Right hindlimb (tissue), 1 donor: ENCODE measurements around the gene TMEM204.

Experiments used
- DNase-seq: peaks from one replicate; pipeline ENCODE4 v3.0.0-alpha.2; 2018

TMEM204 gene

GRCh38 chr16:1533443-1533951 is at the start of gene TMEM204:
TSS of gene TMEM204 (plus strand) at chr16:1533666. CDS start at chr16:1534276, 610 bp downstream.
- peak; percentile 88 for DNase-seq

- no peak for DNase-seq
Measured at GRCh38 chr16:1485847-1486496, 47.5 kb upstream of the TMEM204 start.

GRCh38 chr16:1486551-1487390 is 46.7 kb upstream of the TMEM204 start:
- no peak for DNase-seq

GRCh38 chr16:1487395-1488053 is 45.9 kb upstream of the TMEM204 start:
- DNase-seq: no peak

GRCh38 chr16:1488054-1488601 is 45.3 kb upstream of the TMEM204 start:
- no peak for DNase-seq

- no peak for DNase-seq
Measured at GRCh38 chr16:1488619-1489018, 44.8 kb upstream of the TMEM204 start, which contains the start of gene PTX4. TSS of gene PTX4 (minus strand) at chr16:1488944. CDS start at chr16:1488909, 35 bp downstream.

GRCh38 chr16:1489077-1489476 is 44.4 kb upstream of the TMEM204 start:
- no peak for DNase-seq

- DNase-seq: no peak
Measured at GRCh38 chr16:1491327-1491726, 42.1 kb upstream of the TMEM204 start.

- no peak for DNase-seq
Measured at GRCh38 chr16:1492082-1492922, 41.2 kb upstream of the TMEM204 start.

- DNase-seq: peak; percentile 89
Measured at GRCh38 chr16:1492923-1493745, 40.3 kb upstream of the TMEM204 start, which contains the start of gene TELO2. TSS of gene TELO2 (plus strand) at chr16:1493360. CDS start at chr16:1494282, 922 bp downstream.

GRCh38 chr16:1493746-1494094 is 39.7 kb upstream of the TMEM204 start:
- no peak for DNase-seq

- no peak for DNase-seq
Measured at GRCh38 chr16:1494129-1494640, 39.3 kb upstream of the TMEM204 start.

- peak; percentile 69 for DNase-seq
Measured at GRCh38 chr16:1494711-1495110, 38.8 kb upstream of the TMEM204 start.

GRCh38 chr16:1495211-1495888 is 38.1 kb upstream of the TMEM204 start:
- no peak for DNase-seq

- DNase-seq: no peak
Measured at GRCh38 chr16:1495889-1496262, 37.6 kb upstream of the TMEM204 start.

GRCh38 chr16:1496464-1496863 is 37.0 kb upstream of the TMEM204 start:
- DNase-seq: no peak

GRCh38 chr16:1497014-1497598 is 36.4 kb upstream of the TMEM204 start:
- DNase-seq: no peak

GRCh38 chr16:1498899-1499676 is 34.4 kb upstream of the TMEM204 start:
- no peak for DNase-seq
